GM12878 (cell line): ENCODE data around the gene GRIFIN. TPM values are rescaled to one million over a fixed set of nuclear protein-coding genes. Genes with fewer than 3 reads are reported as not detected.

Experiments
- ATAC-seq: fragments of 200-7000 bp; cut with Tn5 transposase; 3 replicates; pipeline ENCODE4 v1.9.1; 2020; ENCODE audit warnings: mild to moderate bottlenecking, moderate library complexity
- BruUV-seq: library from RNA; stranded (reverse); fragments of 400-500 nt; replicated peaks from 2 replicates; lab custom pipeline; 2021; lab: Mats Ljungman, UMichigan
- CTCF ChIA-PET: fragments of 300-600 bp; sonication (Branson Sonifier 250); formaldehyde crosslinking; extraction: SDS; loops from one replicate; lab custom pipeline; 2021; ENCODE audit warnings: inconsistent platforms; lab: Yijun Ruan, JAX
- POLR2A ChIA-PET: fragments of 350-600 bp; formaldehyde crosslinking; extraction: SDS; loops from one replicate; lab custom pipeline; 2021; ENCODE audit warnings: inconsistent platforms; lab: Charles Lee
- RAD21 ChIA-PET: fragments of 300-600 bp; sonication (Branson Sonifier 250); formaldehyde crosslinking; loops from one replicate; lab custom pipeline; 2023; ENCODE audit warnings: antibody characterized with exemption; ENCODE audit not compliant: unreplicated experiment; lab: Charles Lee
- SMC1A ChIA-PET: fragments of 300-600 bp; sonication (Branson Sonifier 250); formaldehyde crosslinking; loops from one replicate; lab custom pipeline; 2023; ENCODE audit not compliant: unreplicated experiment, uncharacterized antibody; lab: Charles Lee
- DNase-seq: peaks from one replicate; pipeline ENCODE4 v3.0.0-alpha.2; 2011; ENCODE audit warnings: low read depth, low spot score
- FAIRE-seq: peaks from 3 replicates; lab custom pipeline; 2011; peaks lifted over from hg19 to GRCh38; lab: Jason Lieb, UNC
- H2AFZ ChIP-seq: 2 replicates; pipeline ENCODE4 v1.6.0; 2011; ENCODE audit warnings: low read depth, low read length, control low read depth; ENCODE audit not compliant: control insufficient read depth
- H3K27ac ChIP-seq: 2 replicates; pipeline ENCODE4 v1.5.1; 2011; ENCODE audit warnings: control low read depth; ENCODE audit not compliant: control insufficient read depth, insufficient read depth
- H3K27me3 ChIP-seq, 2 experiments: replicated peaks in 1 of 2; 2 replicates each; pipeline versions ENCODE4 v1.6.0 to v1.6.1; 2011; ENCODE audit warnings: low read length in 1 of 2; ENCODE audit not compliant: control insufficient read depth in 2 of 2, insufficient read depth in 2 of 2
- H3K36me3 ChIP-seq, 2 experiments: 2 replicates each; pipeline ENCODE4 v1.5.1; 2011; ENCODE audit warnings: low read length in 1 of 2; ENCODE audit not compliant: control insufficient read depth in 2 of 2, insufficient read depth in 2 of 2
- H3K4me1 ChIP-seq: 2 replicates; pipeline ENCODE4 v1.6.1; 2011; ENCODE audit warnings: mild to moderate bottlenecking, low read length, moderate library complexity, mixed read lengths; ENCODE audit not compliant: control insufficient read depth, insufficient read depth
- H3K4me2 ChIP-seq: 2 replicates; pipeline ENCODE4 v1.6.0; 2011; ENCODE audit warnings: control low read depth; ENCODE audit not compliant: control insufficient read depth, insufficient read depth
- H3K4me3 ChIP-seq: fragments of 200-600 bp; sonication (generic); 2 replicates; pipeline ENCODE4 v1.5.1; 2016
- H3K79me2 ChIP-seq: 2 replicates; pipeline ENCODE4 v1.6.0; 2011; ENCODE audit warnings: low read length; ENCODE audit not compliant: control insufficient read depth, insufficient read depth
- H3K9ac ChIP-seq: 2 replicates; pipeline ENCODE4 v1.8.0; 2011; ENCODE audit warnings: low read length, control low read depth, mixed read lengths; ENCODE audit not compliant: control insufficient read depth, insufficient read depth
- H3K9me3 ChIP-seq: replicated peaks from 3 replicates; pipeline ENCODE4 v1.5.1; 2011; ENCODE audit warnings: mild to moderate bottlenecking, low read length; ENCODE audit not compliant: control insufficient read depth, insufficient read depth
- H4K20me1 ChIP-seq: 2 replicates; pipeline ENCODE4 v1.6.0; 2011; ENCODE audit not compliant: control insufficient read depth, insufficient read depth
- BACH1 ChIP-seq: fragments of 450-650 bp; IDR thresholded peaks from 2 replicates; pipeline ENCODE4 v1.6.1; 2017; ENCODE audit warnings: mild to moderate bottlenecking, borderline replicate concordance
- EZH2 ChIP-seq: IDR thresholded peaks from 2 replicates; pipeline ENCODE4 v1.6.1; 2012; ENCODE audit warnings: low read depth, mild to moderate bottlenecking, control low read depth, inconsistent platforms, low read length, borderline replicate concordance; ENCODE audit not compliant: control insufficient read depth
- HDAC6 ChIP-seq: fragments of 200-600 bp; sonication (generic); IDR thresholded peaks from one replicate; pipeline ENCODE4 v1.8.0; 2017; ENCODE audit warnings: antibody characterized with exemption; ENCODE audit not compliant: unreplicated experiment
- KDM1A ChIP-seq: fragments of 200-600 bp; sonication (generic); IDR thresholded peaks from 2 replicates; pipeline ENCODE4 v1.6.1; 2016; ENCODE audit warnings: borderline replicate concordance
- KLF5 ChIP-seq: fragments of 450-650 bp; IDR thresholded peaks from 2 replicates; pipeline ENCODE4 v1.6.1; 2014; ENCODE audit warnings: mild to moderate bottlenecking; ENCODE audit not compliant: partially characterized antibody
- NR2C1 ChIP-seq: fragments of 450-650 bp; IDR thresholded peaks from 2 replicates; pipeline ENCODE4 v1.6.1; 2017; ENCODE audit warnings: antibody characterized with exemption, mild to moderate bottlenecking, moderate library complexity
- POLR2AphosphoS5 ChIP-seq: IDR thresholded peaks from 2 replicates; pipeline ENCODE4 v1.6.1; 2011; ENCODE audit warnings: mild to moderate bottlenecking, low read length, inconsistent platforms
- WGBS: methylation state at CpG from one replicate; pipeline ENCODE4 v1.1.6; 2016; ENCODE audit warnings: low lambda C conversion rate; ENCODE audit not compliant: insufficient replicate concordance, insufficient coverage; ENCODE audit errors: missing lambda C conversion rate; 5-methylcytosine and 5-hydroxymethylcytosine counted together
- in situ Hi-C: fragments of 300-500 bp; cut with MboI; formaldehyde crosslinking; loops from 9 replicates; pipeline ENCODE4 v1.14.3; 2018; ENCODE audit warnings: mixed read lengths
- intact Hi-C: fragments of 100-400 bp; cut with micrococcal nuclease; formaldehyde crosslinking; loops from one replicate; pipeline ENCODE4 v1.14.2; 2022; ENCODE audit not compliant: unreplicated experiment
- polyA plus RNA-seq, 11 experiments: library from polyadenylated mRNA; depleted of rRNA in 4 of 11; unstranded in 6 of 11; stranded (reverse) in 5 of 11; fragments of >200 nt; fragmentation: Nextera tagmentation in 4 of 11; fragmentation: Illumina TruSeq in 1 of 11; extraction: Ambion mirVana in 4 of 11; extraction: Trizol in 1 of 11; gene quantifications; 1 replicate in 1 of 11; 2 replicates in 10 of 11; pipeline versions ENCODE4 v1.2.1 to v1.2.3, GENCODE V29; 2011 to 2016; ENCODE audit warnings: inconsistent platforms in 2 of 11, missing spikeins in 2 of 11, low read depth in 1 of 11
- total RNA-seq, 4 experiments: library from RNA; depleted of rRNA in 3 of 4; stranded (reverse); fragments of >200 nt in 3 of 4; fragmentation: Illumina TruSeq in 1 of 4; extraction: Trizol in 1 of 4; gene quantifications; 2 replicates each; pipeline versions ENCODE4 v1.2.1 to v1.2.3, GENCODE V29; 2013 to 2021
- TF ChIP-seq, protein P1 (sequence below): fragments of 150-350 bp; IDR thresholded peaks from 2 replicates; pipeline ENCODE4 v1.6.1; 2016; ENCODE audit warnings: low read depth, low read length
- TF ChIP-seq, protein P2 (sequence below): fragments of 450-650 bp; IDR thresholded peaks from 2 replicates; pipeline ENCODE4 v1.6.1; 2016; ENCODE audit warnings: mild to moderate bottlenecking
- TF ChIP-seq, protein P3 (sequence below): fragments of 450-650 bp; formaldehyde crosslinking; IDR thresholded peaks from 2 replicates; pipeline ENCODE4 v1.4.0; 2022; ENCODE audit warnings: mild to moderate bottlenecking, moderate library complexity
- TF ChIP-seq, protein P4 (sequence below): IDR thresholded peaks from 2 replicates; pipeline ENCODE4 v1.6.1; 2011; ENCODE audit warnings: low read depth, mild to moderate bottlenecking, low read length, moderate library complexity, borderline replicate concordance; ENCODE audit errors: extremely low read depth

GRIFIN gene
- total and polyA plus RNA-seq, 10 of the 15 experiments (the other 5 are each of a cell fraction or from before 2014, with no cell fraction given) = not detected

DNA sequence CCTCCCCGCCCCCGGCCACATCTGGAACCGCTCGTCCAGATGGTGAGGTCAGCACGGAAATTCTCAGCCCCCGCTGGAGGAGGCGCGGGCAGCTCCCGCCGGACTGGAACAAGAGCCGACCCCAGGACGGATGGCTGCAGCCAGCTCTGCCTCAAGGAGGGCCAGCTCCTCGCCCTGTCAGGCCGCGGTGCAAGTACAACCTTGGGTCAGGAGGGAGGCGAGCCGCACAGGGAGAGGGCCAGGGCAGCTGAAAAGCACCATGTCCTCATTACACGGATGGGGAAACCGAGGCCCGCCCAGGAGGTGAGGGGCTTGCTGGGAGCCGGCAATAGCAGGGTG, 3.8 kb upstream of the GRIFIN start (continued):
- TF ChIP-seq, protein P1, sequence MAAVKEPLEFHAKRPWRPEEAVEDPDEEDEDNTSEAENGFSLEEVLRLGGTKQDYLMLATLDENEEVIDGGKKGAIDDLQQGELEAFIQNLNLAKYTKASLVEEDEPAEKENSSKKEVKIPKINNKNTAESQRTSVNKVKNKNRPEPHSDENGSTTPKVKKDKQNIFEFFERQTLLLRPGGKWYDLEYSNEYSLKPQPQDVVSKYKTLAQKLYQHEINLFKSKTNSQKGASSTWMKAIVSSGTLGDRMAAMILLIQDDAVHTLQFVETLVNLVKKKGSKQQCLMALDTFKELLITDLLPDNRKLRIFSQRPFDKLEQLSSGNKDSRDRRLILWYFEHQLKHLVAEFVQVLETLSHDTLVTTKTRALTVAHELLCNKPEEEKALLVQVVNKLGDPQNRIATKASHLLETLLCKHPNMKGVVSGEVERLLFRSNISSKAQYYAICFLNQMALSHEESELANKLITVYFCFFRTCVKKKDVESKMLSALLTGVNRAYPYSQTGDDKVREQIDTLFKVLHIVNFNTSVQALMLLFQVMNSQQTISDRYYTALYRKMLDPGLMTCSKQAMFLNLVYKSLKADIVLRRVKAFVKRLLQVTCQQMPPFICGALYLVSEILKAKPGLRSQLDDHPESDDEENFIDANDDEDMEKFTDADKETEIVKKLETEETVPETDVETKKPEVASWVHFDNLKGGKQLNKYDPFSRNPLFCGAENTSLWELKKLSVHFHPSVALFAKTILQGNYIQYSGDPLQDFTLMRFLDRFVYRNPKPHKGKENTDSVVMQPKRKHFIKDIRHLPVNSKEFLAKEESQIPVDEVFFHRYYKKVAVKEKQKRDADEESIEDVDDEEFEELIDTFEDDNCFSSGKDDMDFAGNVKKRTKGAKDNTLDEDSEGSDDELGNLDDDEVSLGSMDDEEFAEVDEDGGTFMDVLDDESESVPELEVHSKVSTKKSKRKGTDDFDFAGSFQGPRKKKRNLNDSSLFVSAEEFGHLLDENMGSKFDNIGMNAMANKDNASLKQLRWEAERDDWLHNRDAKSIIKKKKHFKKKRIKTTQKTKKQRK = no peak
- TF ChIP-seq KLF5 = no peak

DNA sequence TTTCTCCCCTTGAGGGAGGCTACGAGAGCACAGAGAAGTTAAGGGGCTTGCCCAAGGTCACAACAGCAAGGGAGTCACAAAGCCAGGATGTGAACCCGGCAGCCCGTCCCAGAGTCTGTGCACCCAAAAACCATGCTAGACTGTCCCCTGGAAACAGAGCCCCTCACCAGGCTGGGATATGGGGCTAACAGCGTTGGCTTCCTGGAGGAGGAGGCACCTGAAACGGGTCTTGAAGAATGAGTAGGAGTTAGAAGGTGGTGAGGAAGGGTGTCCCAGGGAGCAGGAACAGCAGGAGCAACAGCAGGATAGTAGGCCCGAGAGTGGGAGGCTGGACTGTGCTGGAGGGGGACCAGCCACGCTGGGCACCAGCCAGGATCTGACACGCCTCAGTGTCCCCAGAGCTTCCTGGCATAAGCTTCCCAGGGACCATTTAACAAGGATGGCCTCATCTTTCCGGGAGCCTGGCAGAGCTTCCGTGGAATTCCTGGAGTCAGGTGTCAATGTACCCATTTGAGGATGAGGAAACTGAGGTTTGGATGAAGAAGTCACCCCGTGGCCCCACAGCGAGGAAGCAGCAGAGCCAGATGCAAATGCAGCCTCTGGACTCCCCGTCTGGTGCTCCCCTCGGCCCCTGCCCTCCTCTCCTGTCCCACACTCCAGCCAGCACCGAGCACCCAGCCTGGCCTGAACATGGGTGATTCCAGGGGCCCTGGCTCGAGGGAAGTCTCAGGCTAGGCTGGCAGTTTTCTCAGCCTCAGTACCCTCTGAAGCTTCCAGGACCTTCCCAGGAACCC, 3.3 kb upstream of the GRIFIN start:
- Histone ChIP-seq H3K27ac (no peak overlapping the region), H3K4me2 (no peak overlapping the region), H3K27me3 (no peaks in the 10 kb centered on the region), H2AFZ (no peak overlapping the region), H3K9me3 (no peaks in the 10 kb centered on the region; the same call in 1 of the 3 replicates), H4K20me1 (no peaks in the 10 kb centered on the region), H3K4me1 (no peaks in the 10 kb centered on the region), H3K79me2 (no peaks in the 10 kb centered on the region), H3K9ac (no peak overlapping the region), H3K4me3 (no peak overlapping the region)
- no peak for ATAC-seq
- intact Hi-C loops (no loop called here), in situ Hi-C loops (no loop called here)
- no TSS peak for BruUV-seq
- FAIRE-seq = no peak
- DNase-seq = no peak
- POLR2A ChIA-PET = no interaction called here
- WGBS = 20% methylated on average over 15 of the region's 16 CpGs
- no peak for TF ChIP-seq NR2C1
- TF ChIP-seq, protein P2, sequence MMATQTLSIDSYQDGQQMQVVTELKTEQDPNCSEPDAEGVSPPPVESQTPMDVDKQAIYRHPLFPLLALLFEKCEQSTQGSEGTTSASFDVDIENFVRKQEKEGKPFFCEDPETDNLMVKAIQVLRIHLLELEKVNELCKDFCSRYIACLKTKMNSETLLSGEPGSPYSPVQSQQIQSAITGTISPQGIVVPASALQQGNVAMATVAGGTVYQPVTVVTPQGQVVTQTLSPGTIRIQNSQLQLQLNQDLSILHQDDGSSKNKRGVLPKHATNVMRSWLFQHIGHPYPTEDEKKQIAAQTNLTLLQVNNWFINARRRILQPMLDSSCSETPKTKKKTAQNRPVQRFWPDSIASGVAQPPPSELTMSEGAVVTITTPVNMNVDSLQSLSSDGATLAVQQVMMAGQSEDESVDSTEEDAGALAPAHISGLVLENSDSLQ = no peak
- no peak for TF ChIP-seq KDM1A
- TF ChIP-seq HDAC6 = no peak
- TF ChIP-seq, protein P3, sequence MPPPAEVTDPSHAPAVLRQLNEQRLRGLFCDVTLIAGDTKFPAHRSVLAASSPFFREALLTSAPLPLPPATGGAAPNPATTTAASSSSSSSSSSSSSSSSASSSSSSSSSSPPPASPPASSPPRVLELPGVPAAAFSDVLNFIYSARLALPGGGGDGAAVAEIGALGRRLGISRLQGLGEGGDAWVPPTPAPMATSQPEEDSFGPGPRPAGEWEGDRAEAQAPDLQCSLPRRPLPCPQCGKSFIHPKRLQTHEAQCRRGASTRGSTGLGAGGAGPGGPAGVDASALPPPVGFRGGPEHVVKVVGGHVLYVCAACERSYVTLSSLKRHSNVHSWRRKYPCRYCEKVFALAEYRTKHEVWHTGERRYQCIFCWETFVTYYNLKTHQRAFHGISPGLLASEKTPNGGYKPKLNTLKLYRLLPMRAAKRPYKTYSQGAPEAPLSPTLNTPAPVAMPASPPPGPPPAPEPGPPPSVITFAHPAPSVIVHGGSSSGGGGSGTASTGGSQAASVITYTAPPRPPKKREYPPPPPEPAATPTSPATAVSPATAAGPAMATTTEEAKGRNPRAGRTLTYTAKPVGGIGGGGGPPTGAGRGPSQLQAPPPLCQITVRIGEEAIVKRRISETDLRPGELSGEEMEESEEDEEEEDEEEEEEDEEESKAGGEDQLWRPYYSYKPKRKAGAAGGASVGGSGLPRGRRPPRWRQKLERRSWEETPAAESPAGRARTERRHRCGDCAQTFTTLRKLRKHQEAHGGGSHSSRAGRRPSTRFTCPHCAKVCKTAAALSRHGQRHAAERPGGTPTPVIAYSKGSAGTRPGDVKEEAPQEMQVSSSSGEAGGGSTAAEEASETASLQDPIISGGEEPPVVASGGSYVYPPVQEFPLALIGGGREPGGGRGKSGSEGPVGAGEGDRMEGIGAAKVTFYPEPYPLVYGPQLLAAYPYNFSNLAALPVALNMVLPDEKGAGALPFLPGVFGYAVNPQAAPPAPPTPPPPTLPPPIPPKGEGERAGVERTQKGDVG (CRISPR knock-in tag) = no peak
- TF ChIP-seq POLR2AphosphoS5 = no peak
- TF ChIP-seq BACH1 = no peak
- TF ChIP-seq EZH2 = no peak
- TF ChIP-seq, protein P4, sequence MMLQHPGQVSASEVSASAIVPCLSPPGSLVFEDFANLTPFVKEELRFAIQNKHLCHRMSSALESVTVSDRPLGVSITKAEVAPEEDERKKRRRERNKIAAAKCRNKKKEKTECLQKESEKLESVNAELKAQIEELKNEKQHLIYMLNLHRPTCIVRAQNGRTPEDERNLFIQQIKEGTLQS = no peak
- TF ChIP-seq, all 136 proteins: peak for 0
- no peaks in the 10 kb centered on the region for H3K36me3 ChIP-seq
- RAD21 ChIA-PET = interaction anchor here (1.4 kb wide), 1 partner anchor 11 kb away, joined by 5 read pairs; no protein-coding TSS in a partner anchor
- CTCF ChIA-PET = interaction anchor here (1.4 to 2.8 kb wide), 2 partner anchors 10 to 28 kb away, joined by 3 to 10 read pairs; no protein-coding TSS in a partner anchor
- SMC1A ChIA-PET = interaction anchor here (1.2 to 1.5 kb wide), 2 partner anchors 11 to 201 kb away, joined by 3 to 4 read pairs; no protein-coding TSS in a partner anchor
